GM12874 (cell line): Measurements from ENCODE around the gene KIFAP3.

Experiments used
- TF ChIP-seq, protein P1 (sequence below): IDR thresholded peaks from 2 replicates; pipeline ENCODE4 v1.5.1; 2011; ENCODE audit warnings: low read depth, mild to moderate bottlenecking, control low read depth, low read length, moderate library complexity; ENCODE audit not compliant: insufficient read depth

KIFAP3 gene

DNA sequence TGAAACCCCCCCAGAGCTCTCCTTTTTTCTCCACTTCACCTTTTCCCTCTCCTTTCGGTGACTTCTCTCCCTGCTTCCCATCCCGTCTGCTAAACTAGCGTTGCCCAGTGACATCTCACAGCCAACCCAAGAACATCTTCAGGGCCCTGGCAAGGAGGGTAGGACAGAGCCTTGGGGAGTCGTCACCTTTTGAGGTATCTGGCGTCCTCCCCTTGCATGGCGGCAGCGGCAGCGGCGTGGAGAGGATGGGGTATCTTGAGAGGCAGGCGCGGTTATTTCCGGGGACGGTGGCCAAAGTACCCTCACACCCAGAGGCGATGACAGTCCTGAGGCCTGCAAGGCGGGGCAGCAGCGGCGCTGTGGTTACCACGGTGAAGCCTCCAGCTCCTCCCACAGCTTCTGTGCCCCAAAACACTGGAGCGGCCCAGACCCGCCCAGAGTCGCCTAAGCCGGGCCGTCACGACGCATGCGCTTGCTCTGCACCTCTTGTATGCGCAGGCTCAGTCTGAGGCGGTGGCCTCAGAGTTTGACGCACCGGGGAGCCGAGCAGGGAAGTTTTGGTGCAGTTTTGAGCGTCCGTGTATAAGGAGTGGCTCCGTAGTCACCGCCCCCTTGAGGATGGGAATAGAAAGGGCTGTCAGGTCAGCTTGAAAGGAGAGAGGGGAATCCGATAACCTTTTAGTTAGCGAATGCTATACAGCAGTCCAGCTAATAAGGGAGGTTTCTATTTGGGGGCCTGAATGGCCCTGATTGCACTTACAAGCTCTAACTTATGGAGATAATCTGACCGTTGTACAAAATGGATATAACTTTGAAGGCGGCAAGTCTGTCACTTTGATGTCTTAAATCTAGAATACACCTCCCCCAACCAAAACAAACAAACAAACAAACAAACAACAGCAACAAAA, at the start of gene KIFAP3:
TSS of gene KIFAP3 (minus strand) at position 446 of the 908 bp plus-strand sequence. CDS start at position 218, 228 bp downstream.
- TF ChIP-seq, protein P1, sequence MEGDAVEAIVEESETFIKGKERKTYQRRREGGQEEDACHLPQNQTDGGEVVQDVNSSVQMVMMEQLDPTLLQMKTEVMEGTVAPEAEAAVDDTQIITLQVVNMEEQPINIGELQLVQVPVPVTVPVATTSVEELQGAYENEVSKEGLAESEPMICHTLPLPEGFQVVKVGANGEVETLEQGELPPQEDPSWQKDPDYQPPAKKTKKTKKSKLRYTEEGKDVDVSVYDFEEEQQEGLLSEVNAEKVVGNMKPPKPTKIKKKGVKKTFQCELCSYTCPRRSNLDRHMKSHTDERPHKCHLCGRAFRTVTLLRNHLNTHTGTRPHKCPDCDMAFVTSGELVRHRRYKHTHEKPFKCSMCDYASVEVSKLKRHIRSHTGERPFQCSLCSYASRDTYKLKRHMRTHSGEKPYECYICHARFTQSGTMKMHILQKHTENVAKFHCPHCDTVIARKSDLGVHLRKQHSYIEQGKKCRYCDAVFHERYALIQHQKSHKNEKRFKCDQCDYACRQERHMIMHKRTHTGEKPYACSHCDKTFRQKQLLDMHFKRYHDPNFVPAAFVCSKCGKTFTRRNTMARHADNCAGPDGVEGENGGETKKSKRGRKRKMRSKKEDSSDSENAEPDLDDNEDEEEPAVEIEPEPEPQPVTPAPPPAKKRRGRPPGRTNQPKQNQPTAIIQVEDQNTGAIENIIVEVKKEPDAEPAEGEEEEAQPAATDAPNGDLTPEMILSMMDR: peak; percentile 39; the same call in 1 of the 2 replicates

DNA sequence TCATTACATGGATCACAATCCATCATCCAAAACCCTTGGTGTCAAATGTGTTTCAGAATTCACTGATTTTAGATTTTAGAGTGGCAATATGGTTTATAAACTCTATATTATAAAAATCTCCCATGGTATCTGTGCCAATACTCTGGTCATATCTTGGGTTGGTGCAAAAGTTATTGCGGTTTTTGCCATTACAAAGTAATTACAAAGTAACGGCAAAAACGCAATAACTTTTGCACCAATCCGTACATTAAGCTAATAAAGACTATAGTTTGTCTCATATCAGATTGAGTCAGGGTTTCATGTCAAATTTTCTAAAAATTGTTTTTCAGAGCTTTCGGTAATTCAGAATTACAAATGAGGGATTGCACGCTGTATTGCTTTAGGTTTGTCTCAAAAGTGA, 47.9 kb upstream of the KIFAP3 start:
- TF ChIP-seq, protein P1: no peak

DNA sequence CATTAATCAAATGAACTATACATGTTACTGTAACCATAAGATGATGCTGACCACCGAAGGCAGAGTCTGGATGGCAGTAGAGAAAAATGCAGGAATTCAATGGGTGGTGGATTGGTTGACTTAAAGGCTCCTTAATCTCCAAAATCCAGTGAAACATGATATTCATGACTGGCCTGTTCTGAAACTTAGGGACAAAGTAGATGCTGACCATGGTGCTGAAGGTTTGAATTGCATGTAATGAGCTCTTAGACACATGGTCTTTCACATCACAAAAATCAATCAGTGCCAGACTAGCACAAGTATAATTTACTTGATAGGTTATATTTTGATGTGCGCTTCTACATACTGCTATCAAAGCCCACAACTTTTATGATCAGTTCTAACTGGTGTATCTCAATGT, 40.4 kb upstream of the KIFAP3 start:
- TF ChIP-seq, protein P1: no peak

GRCh38 chr1:170097449-170097948, 23.0 kb upstream of the KIFAP3 start:
- TF ChIP-seq, protein P1: no peak

GRCh38 chr1:170096806-170097340, 22.4 kb upstream of the KIFAP3 start:
- TF ChIP-seq, protein P1: no peak

GRCh38 chr1:170095976-170096748, 21.7 kb upstream of the KIFAP3 start:
- TF ChIP-seq, protein P1: no peak
